ENCODE results near the gene RIC3. TPM values are rescaled to one million over a fixed set of nuclear protein-coding genes. Genes with fewer than 3 reads are reported as not detected.

The RIC3 gene
- total RNA-seq, 2 experiments from 2014 or later, result 3.4 to 4.8 TPM

GRCh38 chr11:8075119-8075726 lies 93.6 kb downstream of the RIC3 start:
- no peak for DNase-seq
- no peak overlapping the region for H3K27ac Mint-ChIP-seq
- H3K27me3 Mint-ChIP-seq, result peaks cover 23% of the 10 kb centered on the region
- ChIA-PET CTCF (no interaction called here), POLR2A (no interaction called here)
- no peak overlapping the region for H3K4me3 Mint-ChIP-seq
- H3K4me1 Mint-ChIP-seq, result no peaks in the 10 kb centered on the region
- no peaks in the 10 kb centered on the region for H3K36me3 Mint-ChIP-seq (ENCODE audit: low read depth)
- H3K9me3 Mint-ChIP-seq, result no peaks in the 10 kb centered on the region

DNA sequence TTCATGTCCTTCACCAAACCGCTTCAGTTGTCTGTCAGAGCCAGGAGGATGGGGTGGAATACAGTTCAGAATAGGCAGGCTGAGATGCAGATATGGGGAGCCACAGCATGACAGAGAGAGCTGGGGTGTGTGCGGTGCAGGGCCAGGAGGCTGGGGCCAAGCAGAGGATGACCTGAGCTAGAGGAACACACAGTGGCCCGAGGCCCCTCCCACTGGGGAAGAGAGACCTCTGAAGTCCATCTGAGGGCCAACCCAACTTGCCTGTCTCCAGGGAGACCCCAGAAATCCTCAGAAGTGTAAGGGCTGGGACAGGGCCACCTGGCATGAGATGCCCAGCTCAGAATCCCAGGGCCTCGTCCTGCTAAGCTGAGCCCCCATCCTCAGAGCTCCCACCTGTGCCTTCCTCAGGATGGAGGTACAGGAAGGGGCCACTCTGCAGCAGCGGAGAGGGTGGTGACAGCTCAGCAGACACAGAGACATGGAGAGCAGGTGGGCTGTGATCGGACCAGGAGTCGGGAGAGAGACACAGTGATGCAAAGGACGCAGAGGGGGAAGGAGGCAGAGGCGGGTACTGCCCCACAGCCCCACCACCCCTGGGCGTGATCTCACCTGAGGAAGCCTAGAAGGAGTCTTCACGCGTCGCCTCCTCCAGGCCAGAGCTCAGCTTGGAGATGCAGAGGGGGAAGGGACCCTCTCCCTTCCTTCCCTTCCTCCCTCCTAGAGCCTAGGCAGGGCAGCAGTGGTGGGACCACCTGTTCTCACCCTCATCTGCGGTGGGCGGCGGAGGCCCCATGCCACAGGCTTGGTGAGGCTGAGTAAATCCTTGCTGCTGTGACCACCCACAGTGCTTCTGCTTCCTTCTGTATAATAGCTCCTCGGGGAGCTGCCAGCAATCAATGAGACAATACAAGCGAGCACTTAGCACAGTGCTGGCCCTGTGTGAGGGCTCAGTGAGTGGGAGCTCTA lies 96.9 kb downstream of the RIC3 start:
- H3K27me3 Mint-ChIP-seq, result peaks cover 13% of the 10 kb centered on the region
- POLR2A ChIA-PET, result no interaction called here
- CTCF ChIA-PET, result interaction anchor here (1.2 to 2.8 kb wide), 3 partner anchors 27 to 39 kb away, joined by 3 to 9 read pairs (median 6); no protein-coding TSS in a partner anchor
- no peak overlapping the region for H3K4me3 Mint-ChIP-seq
- DNase-seq, result no peak
- no peaks in the 10 kb centered on the region for H3K36me3 Mint-ChIP-seq (ENCODE audit: low read depth)
- H3K27ac Mint-ChIP-seq, result no peak overlapping the region
- H3K9me3 Mint-ChIP-seq, result no peaks in the 10 kb centered on the region
- H3K4me1 Mint-ChIP-seq, result no peaks in the 10 kb centered on the region

GRCh38 chr11:8070417-8071115 lies 98.3 kb downstream of the RIC3 start:
- POLR2A ChIA-PET, result no interaction called here
- no peak overlapping the region for H3K27ac Mint-ChIP-seq
- CTCF ChIA-PET, result interaction anchor here (1.2 kb wide), 1 partner anchor 36 kb away, joined by 3 read pairs; no protein-coding TSS in a partner anchor

DNA sequence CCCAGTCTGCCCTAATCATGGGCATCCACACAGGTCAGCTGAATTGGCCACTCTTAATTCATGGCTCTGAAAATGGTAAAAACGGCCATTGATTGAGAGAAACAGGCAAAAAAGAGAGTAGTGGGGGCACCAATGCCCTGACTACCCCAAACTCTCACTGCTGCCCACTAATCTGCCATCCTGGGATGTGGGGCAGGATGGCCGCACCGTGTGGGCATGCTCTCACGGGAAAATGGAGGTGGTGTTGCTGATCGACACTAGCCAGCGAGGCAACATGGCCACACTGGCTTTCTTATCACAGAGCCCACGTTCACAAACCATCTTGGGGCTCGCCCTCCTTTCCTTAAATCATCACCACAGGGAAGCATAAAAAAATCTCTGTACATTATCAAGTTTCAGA lies 99.1 kb downstream of the RIC3 start:
- no peak for DNase-seq
- H3K27me3 Mint-ChIP-seq, result peaks cover 11% of the 10 kb centered on the region
- H3K9me3 Mint-ChIP-seq, result no peaks in the 10 kb centered on the region
- H3K4me1 Mint-ChIP-seq, result no peaks in the 10 kb centered on the region
- ChIA-PET POLR2A (no interaction called here), CTCF (no interaction called here)
- H3K4me3 Mint-ChIP-seq, result no peak overlapping the region
- H3K27ac Mint-ChIP-seq, result no peak overlapping the region
- H3K36me3 Mint-ChIP-seq (ENCODE audit: low read depth), result no peaks in the 10 kb centered on the region

More at GRCh38 chr11:8070417-8071115, 98.3 kb downstream of the RIC3 start:
- Mint-ChIP-seq H3K36me3 (ENCODE audit: low read depth) (no peaks in the 10 kb centered on the region), H3K4me3 (no peak overlapping the region), H3K4me1 (no peaks in the 10 kb centered on the region), H3K9me3 (no peaks in the 10 kb centered on the region), H3K27me3 (peaks cover 11% of the 10 kb centered on the region)
- no peak for DNase-seq

DNA sequence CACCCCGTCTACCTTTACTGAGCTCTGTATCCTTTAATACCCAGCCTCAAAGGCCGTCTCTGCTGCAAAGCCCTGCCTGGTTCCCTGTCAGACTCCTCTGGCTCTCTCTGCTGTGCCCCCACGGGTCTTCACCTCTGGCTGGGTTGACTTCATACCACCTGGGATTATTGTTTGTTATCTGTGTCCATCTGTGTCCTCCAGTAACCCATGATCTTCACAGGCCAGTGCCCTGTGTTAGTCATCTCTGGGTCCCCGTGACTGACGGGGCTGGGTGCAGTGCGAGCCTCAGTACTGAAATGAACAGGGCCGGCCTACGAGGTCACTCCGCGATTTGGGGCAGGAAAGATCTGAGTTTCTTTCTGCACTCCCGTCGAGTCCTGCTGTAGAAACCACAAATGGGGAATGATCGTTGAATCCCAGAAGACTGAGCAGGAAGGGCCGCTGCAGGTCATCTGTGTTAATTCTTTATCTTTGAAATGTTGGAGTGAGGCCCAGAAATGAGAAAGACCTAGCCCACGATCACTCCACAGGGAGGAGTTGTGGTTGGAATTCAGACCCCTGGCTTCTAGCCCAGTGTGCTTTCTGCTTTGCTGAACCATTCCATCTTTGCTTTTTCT lies 100.1 kb downstream of the RIC3 start:
- DNase-seq, result no peak

DNA sequence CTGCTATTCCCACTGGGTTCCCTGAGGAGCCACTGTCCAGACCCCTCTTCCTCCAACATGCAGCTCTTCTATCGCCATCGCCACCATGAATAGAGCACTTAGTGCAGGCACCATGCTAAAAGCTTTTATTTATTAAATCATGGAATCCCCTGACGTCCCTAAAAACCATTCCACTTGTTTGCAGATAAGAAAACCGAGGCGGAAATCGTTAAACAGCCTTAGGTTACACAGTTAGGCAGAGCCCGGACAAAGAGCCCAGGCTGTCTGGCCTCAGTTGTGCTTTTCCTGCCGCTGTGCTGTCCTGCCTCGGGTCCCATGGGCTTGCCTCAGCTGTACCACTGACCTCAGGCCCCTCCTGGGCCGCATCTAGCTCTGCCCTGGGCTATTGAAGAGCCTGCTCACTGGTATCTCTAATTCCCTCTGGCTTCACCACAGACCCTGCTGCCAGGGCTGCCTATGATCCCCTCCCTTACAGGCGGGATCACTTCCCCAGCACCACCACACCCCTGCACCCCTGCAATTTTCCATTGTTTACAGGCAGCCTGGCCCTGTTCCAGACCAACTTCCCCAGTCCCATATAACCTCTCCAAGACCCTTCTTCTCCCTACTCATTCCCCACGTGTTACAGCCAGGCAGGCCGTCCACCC lies 100.8 kb downstream of the RIC3 start:
- no peak for DNase-seq
- no peaks in the 10 kb centered on the region for H3K9me3 Mint-ChIP-seq
- peaks cover 11% of the 10 kb centered on the region for H3K27me3 Mint-ChIP-seq
- H3K4me3 Mint-ChIP-seq, result no peak overlapping the region
- no peaks in the 10 kb centered on the region for H3K36me3 Mint-ChIP-seq (ENCODE audit: low read depth)
- CTCF ChIA-PET, result interaction anchor here (2.5 to 3.0 kb wide), 2 partner anchors 31 to 62 kb away, joined by 10 read pairs; no protein-coding TSS in a partner anchor
- POLR2A ChIA-PET, result no interaction called here
- no peak overlapping the region for H3K27ac Mint-ChIP-seq
- H3K4me1 Mint-ChIP-seq, result no peaks in the 10 kb centered on the region

More for the DNA sequence above, 100.1 kb downstream of the RIC3 start:
- CTCF ChIA-PET, result interaction anchor here (3.0 kb wide), 1 partner anchor 30 kb away, joined by 10 read pairs; no protein-coding TSS in a partner anchor
- H3K27me3 Mint-ChIP-seq, result peaks cover 11% of the 10 kb centered on the region
- H3K27ac Mint-ChIP-seq, result no peak overlapping the region
- H3K9me3 Mint-ChIP-seq, result no peaks in the 10 kb centered on the region
- no peaks in the 10 kb centered on the region for H3K4me1 Mint-ChIP-seq
- POLR2A ChIA-PET, result no interaction called here
- H3K36me3 Mint-ChIP-seq (ENCODE audit: low read depth), result no peaks in the 10 kb centered on the region
- H3K4me3 Mint-ChIP-seq, result no peak overlapping the region

- no peaks in the 10 kb centered on the region for H3K36me3 Mint-ChIP-seq (ENCODE audit: low read depth)
- DNase-seq, result no peak
- no peak overlapping the region for H3K4me3 Mint-ChIP-seq
- H3K27me3 Mint-ChIP-seq, result peaks cover 11% of the 10 kb centered on the region
- no peaks in the 10 kb centered on the region for H3K4me1 Mint-ChIP-seq
- CTCF ChIA-PET, result interaction anchor here (2.5 to 3.0 kb wide), 2 partner anchors 31 to 61 kb away, joined by 10 read pairs; no protein-coding TSS in a partner anchor
- no peaks in the 10 kb centered on the region for H3K9me3 Mint-ChIP-seq
- POLR2A ChIA-PET, result no interaction called here
- no peak overlapping the region for H3K27ac Mint-ChIP-seq
Observed at GRCh38 chr11:8067567-8067928, 101.3 kb downstream of the RIC3 start.

GRCh38 chr11:8066911-8067455 lies 101.8 kb downstream of the RIC3 start:
- DNase-seq, result no peak
- Mint-ChIP-seq H3K4me1 (no peaks in the 10 kb centered on the region), H3K9me3 (no peaks in the 10 kb centered on the region), H3K4me3 (no peak overlapping the region), H3K36me3 (ENCODE audit: low read depth) (no peaks in the 10 kb centered on the region), H3K27ac (no peak overlapping the region), H3K27me3 (peaks cover 11% of the 10 kb centered on the region)
- ChIA-PET POLR2A (no interaction called here), CTCF (interaction anchor here (2.5 to 3.0 kb wide), 2 partner anchors 32 to 61 kb away, joined by 10 read pairs; no protein-coding TSS in a partner anchor)

- no peak overlapping the region for H3K27ac Mint-ChIP-seq
- H3K4me1 Mint-ChIP-seq, result no peaks in the 10 kb centered on the region
- ChIA-PET POLR2A (no interaction called here), CTCF (interaction anchor here (2.5 to 3.0 kb wide), 2 partner anchors 33 to 60 kb away, joined by 10 read pairs; no protein-coding TSS in a partner anchor)
- H3K9me3 Mint-ChIP-seq, result no peaks in the 10 kb centered on the region
- H3K27me3 Mint-ChIP-seq, result peaks cover 6% of the 10 kb centered on the region
- no peak overlapping the region for H3K4me3 Mint-ChIP-seq
- DNase-seq, result no peak
- no peaks in the 10 kb centered on the region for H3K36me3 Mint-ChIP-seq (ENCODE audit: low read depth)
Observed at GRCh38 chr11:8066036-8066910, 102.6 kb downstream of the RIC3 start.

DNA sequence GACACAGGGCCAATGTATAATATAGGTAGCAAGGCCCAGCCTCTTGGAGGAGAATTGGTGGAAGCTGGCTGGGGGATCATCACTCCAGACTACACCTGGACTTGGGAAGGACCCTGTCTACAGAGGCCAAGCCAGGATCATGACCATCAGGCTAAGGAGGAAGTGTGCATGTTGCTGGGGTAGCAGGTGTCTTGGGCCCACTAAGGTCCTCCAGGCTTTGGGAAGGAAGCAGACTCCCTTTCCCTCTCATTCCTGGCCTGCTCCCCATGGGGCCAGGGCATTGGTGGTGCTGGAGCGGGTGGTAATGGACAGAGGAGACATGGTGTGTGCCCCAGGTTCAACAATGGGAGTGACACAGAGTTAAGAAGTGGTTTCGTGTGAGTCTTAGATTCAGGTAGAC lies 103.8 kb downstream of the RIC3 start:
- Mint-ChIP-seq H3K27me3 (peaks cover 6% of the 10 kb centered on the region), H3K4me3 (no peak overlapping the region), H3K4me1 (no peaks in the 10 kb centered on the region), H3K9me3 (no peaks in the 10 kb centered on the region), H3K36me3 (ENCODE audit: low read depth) (no peaks in the 10 kb centered on the region), H3K27ac (no peak overlapping the region)
- POLR2A ChIA-PET, result no interaction called here
- DNase-seq, result no peak
- CTCF ChIA-PET, result no interaction called here

DNA sequence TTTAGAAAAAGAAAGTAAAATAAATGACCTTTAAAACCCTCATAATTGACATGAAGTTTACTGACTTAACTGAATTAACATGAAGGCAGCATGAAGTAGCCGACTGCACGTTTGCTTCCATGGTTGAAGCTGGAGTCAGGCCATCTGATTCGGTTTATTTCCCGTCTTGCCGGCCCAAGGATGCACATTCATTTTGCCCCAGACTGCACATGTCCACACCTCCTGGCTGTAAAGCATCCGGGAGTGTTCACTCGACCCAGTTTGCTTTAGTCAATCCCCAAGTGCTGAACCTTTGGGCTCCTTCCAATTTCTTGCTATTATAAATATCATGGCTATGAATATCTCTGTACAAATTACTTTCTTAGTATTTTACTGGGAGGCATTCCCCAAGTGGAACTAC lies 105.5 kb downstream of the RIC3 start:
- no peak for DNase-seq
- CTCF ChIA-PET, result interaction anchor here (1.2 kb wide), 1 partner anchor 30 kb away, joined by 3 read pairs; no protein-coding TSS in a partner anchor
- Mint-ChIP-seq H3K4me3 (no peak overlapping the region), H3K27me3 (peaks cover 1% of the 10 kb centered on the region), H3K27ac (no peak overlapping the region), H3K4me1 (peaks cover under 1% of the 10 kb centered on the region), H3K9me3 (no peaks in the 10 kb centered on the region), H3K36me3 (ENCODE audit: low read depth) (no peaks in the 10 kb centered on the region)
- POLR2A ChIA-PET, result no interaction called here
